ENCODE measurements around the gene ELMOD1.

ELMOD1 gene

DNA sequence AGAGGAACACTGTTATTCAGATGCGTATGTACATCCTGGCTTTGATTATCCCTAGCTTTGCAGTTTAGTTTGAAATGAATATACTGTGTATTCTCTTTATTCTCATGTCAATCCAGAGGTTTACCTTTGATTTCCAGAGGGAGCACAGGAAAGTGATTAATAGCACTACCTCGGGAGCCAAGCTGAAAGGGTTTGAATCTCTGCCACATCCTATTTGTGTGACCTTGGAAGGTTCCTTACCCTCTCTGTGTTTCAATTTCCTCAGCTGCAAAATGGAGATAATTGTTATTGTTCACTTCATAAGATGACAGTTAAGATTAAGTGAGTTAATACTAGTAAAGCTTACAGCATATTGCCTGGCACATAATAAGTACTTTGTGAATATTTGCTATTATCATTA lies 17.9 kb downstream of the ELMOD1 start:
- no peaks in the 10 kb centered on the region for H3K36me3 ChIP-seq (ENCODE audit: control insufficient read depth, insufficient read depth, low read length)
- H3K9ac ChIP-seq (ENCODE audit: low read length) = no peak overlapping the region
- H3K4me3 ChIP-seq (ENCODE audit: low read depth, low read length) = no peak overlapping the region
- H3K27ac ChIP-seq (ENCODE audit: low read depth, low read length) = no peak overlapping the region
- H3K4me1 ChIP-seq (ENCODE audit: control insufficient read depth, insufficient read depth, low read length) = peaks cover 16% of the 10 kb centered on the region
- no peaks in the 10 kb centered on the region for H3K27me3 ChIP-seq (ENCODE audit: control insufficient read depth, insufficient read depth, low read length)
- no peaks in the 10 kb centered on the region for H3K9me3 ChIP-seq (ENCODE audit: control insufficient read depth, insufficient read depth, low read depth, low read length)

DNA sequence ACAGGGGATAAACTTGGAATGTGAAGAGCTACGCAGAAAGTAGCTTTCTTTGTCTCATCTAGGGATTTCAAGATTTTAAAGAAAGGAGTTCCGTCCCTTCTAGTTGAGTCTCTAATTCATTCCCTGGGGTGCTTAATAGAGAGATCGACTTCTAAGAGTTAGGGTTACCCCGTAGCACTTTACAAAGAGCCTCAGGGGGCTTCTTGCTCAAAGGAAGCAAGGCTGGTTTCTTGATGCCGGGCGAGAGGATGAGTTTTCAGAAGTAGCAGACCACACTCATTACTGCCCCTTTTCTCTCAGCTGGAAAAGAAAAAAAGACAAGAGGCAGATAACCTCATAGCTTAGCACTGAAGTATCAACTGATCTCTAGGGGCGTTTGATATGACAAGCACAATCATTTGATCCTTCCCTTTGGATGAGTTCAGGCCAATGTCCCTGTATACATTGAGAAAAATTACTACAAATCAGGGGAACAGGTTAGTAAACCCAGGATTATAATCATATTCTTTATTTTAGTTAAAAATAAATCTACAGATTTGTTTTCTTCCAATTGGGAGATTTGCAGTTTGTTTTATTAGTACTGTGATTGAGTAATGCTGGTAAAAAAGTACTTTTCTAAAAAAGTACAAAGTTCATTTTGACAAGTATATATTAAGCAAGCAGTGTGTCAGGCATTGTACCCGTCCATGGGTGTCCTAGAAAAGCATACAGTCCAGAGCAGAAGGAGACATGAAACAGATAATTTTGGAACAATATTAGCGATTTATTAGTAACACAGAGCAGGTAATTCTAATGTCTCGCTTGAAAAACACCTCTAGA lies 18.7 kb downstream of the ELMOD1 start:
- H3K27ac ChIP-seq (ENCODE audit: low read depth, low read length) = no peak overlapping the region
- H3K9me3 ChIP-seq (ENCODE audit: control insufficient read depth, insufficient read depth, low read depth, low read length) = no peaks in the 10 kb centered on the region
- H3K4me1 ChIP-seq (ENCODE audit: control insufficient read depth, insufficient read depth, low read length) = peaks cover 16% of the 10 kb centered on the region
- no peaks in the 10 kb centered on the region for H3K36me3 ChIP-seq (ENCODE audit: control insufficient read depth, insufficient read depth, low read length)
- H3K27me3 ChIP-seq (ENCODE audit: control insufficient read depth, insufficient read depth, low read length) = no peaks in the 10 kb centered on the region
- no peak overlapping the region for H3K9ac ChIP-seq (ENCODE audit: low read length)
- no peak overlapping the region for H3K4me3 ChIP-seq (ENCODE audit: low read depth, low read length)

DNA sequence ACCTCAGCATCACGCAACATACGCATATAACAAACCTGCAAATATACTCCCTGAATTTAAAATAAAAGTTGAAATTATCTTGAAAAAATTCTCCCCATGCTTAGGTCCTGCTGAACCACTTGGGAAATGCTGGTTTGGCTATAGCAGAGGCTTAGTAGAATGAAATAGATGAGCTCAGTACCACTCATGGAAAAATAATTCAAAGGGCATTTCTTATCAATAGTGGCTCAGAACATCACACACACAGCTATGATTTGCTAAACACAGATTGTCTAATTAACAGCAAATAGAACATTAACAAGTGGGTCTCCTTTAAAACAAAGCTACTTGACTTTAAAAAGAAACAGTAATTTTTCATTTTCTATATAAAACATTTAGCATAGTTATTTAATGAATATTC lies 21.5 kb downstream of the ELMOD1 start:
- Histone ChIP-seq H3K27me3 (ENCODE audit: control insufficient read depth, insufficient read depth, low read length) (no peaks in the 10 kb centered on the region), H3K27ac (ENCODE audit: low read depth, low read length) (no peak overlapping the region), H3K36me3 (ENCODE audit: control insufficient read depth, insufficient read depth, low read length) (no peaks in the 10 kb centered on the region), H3K4me3 (ENCODE audit: low read depth, low read length) (no peak overlapping the region), H3K9me3 (ENCODE audit: control insufficient read depth, insufficient read depth, low read depth, low read length) (no peaks in the 10 kb centered on the region), H3K9ac (ENCODE audit: low read length) (no peak overlapping the region), H3K4me1 (ENCODE audit: control insufficient read depth, insufficient read depth, low read length) (peaks cover 16% of the 10 kb centered on the region)

DNA sequence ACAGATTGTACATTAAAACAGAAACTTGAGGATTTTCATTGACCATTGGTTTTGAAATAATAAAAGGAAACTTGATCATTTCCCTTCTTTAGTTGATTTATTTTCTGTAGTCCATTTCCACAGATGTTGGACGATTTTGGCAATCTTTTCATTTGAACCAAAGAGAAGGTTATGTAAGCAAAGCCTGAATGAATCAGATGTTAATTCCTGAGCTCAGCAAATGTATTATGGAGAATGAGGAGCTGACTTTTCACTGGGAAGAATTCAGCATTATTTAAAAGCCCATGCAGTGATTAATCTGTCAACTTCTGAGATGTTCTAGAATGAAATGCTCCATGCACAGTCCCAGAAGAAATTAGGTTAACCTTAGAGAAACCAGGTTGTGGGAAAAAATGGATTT lies 29.0 kb downstream of the ELMOD1 start:
- Histone ChIP-seq H3K9me3 (ENCODE audit: control insufficient read depth, insufficient read depth, low read depth, low read length) (no peaks in the 10 kb centered on the region), H3K4me1 (ENCODE audit: control insufficient read depth, insufficient read depth, low read length) (peaks cover 3% of the 10 kb centered on the region; the same call in 1 of the 2 replicates), H3K36me3 (ENCODE audit: control insufficient read depth, insufficient read depth, low read length) (no peaks in the 10 kb centered on the region), H3K27me3 (ENCODE audit: control insufficient read depth, insufficient read depth, low read length) (no peaks in the 10 kb centered on the region), H3K9ac (ENCODE audit: low read length) (no peak overlapping the region), H3K27ac (ENCODE audit: low read depth, low read length) (no peak overlapping the region), H3K4me3 (ENCODE audit: low read depth, low read length) (no peak overlapping the region)

DNA sequence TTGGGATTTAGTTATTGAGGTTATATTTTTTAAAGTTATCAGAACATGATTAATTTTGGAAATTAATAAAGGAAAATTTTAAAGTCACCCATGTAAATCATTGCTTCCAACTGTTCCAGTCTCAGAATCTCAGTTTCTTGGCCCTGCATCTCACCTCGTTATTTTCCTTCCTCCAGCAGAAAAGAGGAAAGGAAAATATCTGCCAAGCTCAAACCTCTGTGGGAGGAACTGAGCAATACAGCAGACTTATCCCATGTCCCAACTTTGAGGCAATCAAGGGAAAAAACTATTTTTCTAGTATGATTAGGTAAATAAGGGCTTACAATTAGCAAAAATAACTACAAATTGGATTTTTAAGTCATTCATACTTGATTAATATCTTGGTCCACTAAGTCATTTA lies 30.1 kb downstream of the ELMOD1 start:
- H3K36me3 ChIP-seq (ENCODE audit: control insufficient read depth, insufficient read depth, low read length) = no peaks in the 10 kb centered on the region
- H3K4me1 ChIP-seq (ENCODE audit: control insufficient read depth, insufficient read depth, low read length) = peaks cover 14% of the 10 kb centered on the region
- no peak overlapping the region for H3K4me3 ChIP-seq (ENCODE audit: low read depth, low read length)
- no peak overlapping the region for H3K27ac ChIP-seq (ENCODE audit: low read depth, low read length)
- no peaks in the 10 kb centered on the region for H3K9me3 ChIP-seq (ENCODE audit: control insufficient read depth, insufficient read depth, low read depth, low read length)
- no peak overlapping the region for H3K9ac ChIP-seq (ENCODE audit: low read length)
- H3K27me3 ChIP-seq (ENCODE audit: control insufficient read depth, insufficient read depth, low read length) = no peaks in the 10 kb centered on the region

DNA sequence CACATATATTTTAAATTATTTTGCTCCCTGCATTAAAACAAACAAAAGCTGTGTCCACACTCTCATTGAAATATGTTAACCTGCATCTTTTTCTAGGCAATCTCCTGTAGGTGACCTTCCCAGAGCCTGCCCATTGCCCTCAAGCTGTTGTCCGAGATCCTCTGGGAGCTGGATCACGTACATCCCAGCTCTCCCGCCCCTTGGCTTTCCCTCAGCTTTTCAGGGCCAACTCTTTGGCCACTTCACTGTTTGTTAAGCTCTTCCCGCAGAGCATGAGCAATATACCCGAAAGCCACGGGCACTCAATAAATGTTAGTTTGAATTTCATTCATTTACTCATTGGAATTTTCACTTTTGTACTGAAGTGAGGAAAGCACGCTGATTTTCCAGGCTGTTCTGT lies 32.2 kb downstream of the ELMOD1 start:
- Histone ChIP-seq H3K9me3 (ENCODE audit: control insufficient read depth, insufficient read depth, low read depth, low read length) (no peaks in the 10 kb centered on the region), H3K4me3 (ENCODE audit: low read depth, low read length) (no peak overlapping the region), H3K27ac (ENCODE audit: low read depth, low read length) (no peak overlapping the region), H3K36me3 (ENCODE audit: control insufficient read depth, insufficient read depth, low read length) (no peaks in the 10 kb centered on the region), H3K4me1 (ENCODE audit: control insufficient read depth, insufficient read depth, low read length) (peaks cover 17% of the 10 kb centered on the region), H3K27me3 (ENCODE audit: control insufficient read depth, insufficient read depth, low read length) (no peaks in the 10 kb centered on the region), H3K9ac (ENCODE audit: low read length) (no peak overlapping the region)

DNA sequence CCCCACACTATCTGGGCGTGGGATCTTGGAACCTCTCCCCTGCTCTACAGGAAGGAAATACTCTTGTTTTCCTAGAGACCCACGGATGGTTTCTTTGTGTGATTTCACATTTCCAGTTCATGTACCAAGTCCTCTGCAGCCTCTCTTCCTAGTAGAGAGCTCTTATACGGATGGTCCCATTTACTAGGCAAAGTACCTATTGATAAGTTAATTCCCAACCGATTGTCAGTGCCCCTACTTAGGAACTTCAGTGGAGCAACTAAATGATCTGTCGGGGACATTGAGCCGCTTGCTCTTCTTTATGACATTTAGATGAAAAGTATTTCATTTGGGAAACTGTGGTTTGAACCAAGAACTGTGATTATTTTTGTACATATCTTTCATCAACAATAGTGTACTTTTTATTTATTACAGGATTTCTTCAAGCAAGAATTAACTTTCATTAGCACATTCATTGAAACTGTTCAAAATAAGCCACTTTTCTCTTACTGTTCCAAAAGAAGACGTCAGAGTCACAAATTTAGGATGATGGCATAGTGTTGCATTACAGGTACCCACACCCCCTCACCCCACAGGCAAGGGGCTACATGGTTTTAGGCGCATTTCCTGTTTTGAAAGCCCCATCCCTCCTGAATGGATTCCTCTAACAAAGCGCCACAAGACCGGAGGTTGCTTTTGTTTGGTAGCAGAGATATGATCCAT lies 34.2 kb downstream of the ELMOD1 start:
- Histone ChIP-seq H3K4me1 (ENCODE audit: control insufficient read depth, insufficient read depth, low read length) (peaks cover 17% of the 10 kb centered on the region), H3K9me3 (ENCODE audit: control insufficient read depth, insufficient read depth, low read depth, low read length) (no peaks in the 10 kb centered on the region), H3K9ac (ENCODE audit: low read length) (no peak overlapping the region), H3K27me3 (ENCODE audit: control insufficient read depth, insufficient read depth, low read length) (no peaks in the 10 kb centered on the region), H3K36me3 (ENCODE audit: control insufficient read depth, insufficient read depth, low read length) (no peaks in the 10 kb centered on the region), H3K4me3 (ENCODE audit: low read depth, low read length) (no peak overlapping the region), H3K27ac (ENCODE audit: low read depth, low read length) (no peak overlapping the region)

DNA sequence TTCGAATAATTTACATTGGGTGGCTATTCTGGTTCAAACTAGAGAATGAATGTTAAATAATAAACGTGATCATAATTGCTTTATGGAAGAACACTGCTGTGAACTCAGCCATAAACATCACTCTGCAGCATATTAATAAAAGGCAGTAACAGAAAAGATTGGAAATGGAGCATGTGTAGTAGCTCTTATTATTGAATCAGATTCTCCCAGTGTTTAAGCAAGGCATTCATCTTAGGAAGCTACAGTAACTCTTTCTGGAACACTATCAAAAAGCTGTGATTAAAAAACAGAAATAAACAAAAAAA lies 34.7 kb downstream of the ELMOD1 start:
- H3K27me3 ChIP-seq (ENCODE audit: control insufficient read depth, insufficient read depth, low read length) = no peaks in the 10 kb centered on the region
- no peak overlapping the region for H3K4me3 ChIP-seq (ENCODE audit: low read depth, low read length)
- H3K4me1 ChIP-seq (ENCODE audit: control insufficient read depth, insufficient read depth, low read length) = peaks cover 17% of the 10 kb centered on the region

DNA sequence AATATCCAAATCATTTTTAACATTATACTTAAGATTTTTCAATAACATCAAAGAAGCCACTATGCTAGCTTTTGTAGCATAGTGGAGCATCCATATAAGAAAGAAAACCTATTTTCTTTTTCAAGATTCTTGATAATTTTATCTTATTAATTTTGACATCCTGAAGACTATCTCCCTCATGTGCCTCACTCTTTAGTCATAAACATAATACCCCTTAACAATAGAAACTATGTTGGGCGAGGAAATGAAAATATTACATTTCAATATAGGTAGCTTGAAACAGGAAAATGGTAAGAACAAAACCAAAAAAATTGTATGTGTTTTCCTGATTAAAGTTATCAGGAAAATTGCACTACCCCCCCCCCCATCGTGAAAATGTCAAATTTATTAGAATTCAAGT lies 40.1 kb downstream of the ELMOD1 start:
- Histone ChIP-seq H3K9me3 (ENCODE audit: control insufficient read depth, insufficient read depth, low read depth, low read length) (no peaks in the 10 kb centered on the region), H3K9ac (ENCODE audit: low read length) (no peak overlapping the region), H3K27ac (ENCODE audit: low read depth, low read length) (no peak overlapping the region), H3K27me3 (ENCODE audit: control insufficient read depth, insufficient read depth, low read length) (no peaks in the 10 kb centered on the region), H3K4me1 (ENCODE audit: control insufficient read depth, insufficient read depth, low read length) (peaks cover 6% of the 10 kb centered on the region; the same call in 1 of the 2 replicates), H3K4me3 (ENCODE audit: low read depth, low read length) (no peak overlapping the region), H3K36me3 (ENCODE audit: control insufficient read depth, insufficient read depth, low read length) (no peaks in the 10 kb centered on the region)

More for the DNA sequence above, 34.7 kb downstream of the ELMOD1 start:
- no peak overlapping the region for H3K27ac ChIP-seq (ENCODE audit: low read depth, low read length)
- no peaks in the 10 kb centered on the region for H3K36me3 ChIP-seq (ENCODE audit: control insufficient read depth, insufficient read depth, low read length)
- no peaks in the 10 kb centered on the region for H3K9me3 ChIP-seq (ENCODE audit: control insufficient read depth, insufficient read depth, low read depth, low read length)
- H3K9ac ChIP-seq (ENCODE audit: low read length) = no peak overlapping the region

DNA sequence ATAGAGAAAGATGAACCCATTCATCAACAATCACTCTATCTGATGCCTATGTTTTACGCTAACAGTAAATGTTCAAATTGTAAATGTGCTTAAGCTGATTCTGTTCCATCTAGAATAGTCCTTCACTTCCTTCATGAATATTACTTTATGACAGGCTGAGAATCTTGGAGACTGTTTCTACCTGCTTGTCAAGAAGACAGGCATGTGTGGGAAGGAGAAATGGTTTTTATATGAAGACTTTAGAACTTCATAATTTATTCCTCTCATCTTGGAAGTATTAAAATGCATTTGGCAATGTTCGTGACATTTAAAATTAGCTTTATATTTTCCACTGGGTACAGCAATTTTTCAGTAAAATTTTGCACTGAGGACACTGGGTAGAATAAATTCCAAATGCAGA lies 41.0 kb downstream of the ELMOD1 start:
- no peak overlapping the region for H3K27ac ChIP-seq (ENCODE audit: low read depth, low read length)
- no peaks in the 10 kb centered on the region for H3K9me3 ChIP-seq (ENCODE audit: control insufficient read depth, insufficient read depth, low read depth, low read length)
- no peaks in the 10 kb centered on the region for H3K36me3 ChIP-seq (ENCODE audit: control insufficient read depth, insufficient read depth, low read length)
- H3K9ac ChIP-seq (ENCODE audit: low read length) = no peak overlapping the region
- peaks cover 2% of the 10 kb centered on the region; the same call in 1 of the 2 replicates for H3K4me1 ChIP-seq (ENCODE audit: control insufficient read depth, insufficient read depth, low read length)
- H3K4me3 ChIP-seq (ENCODE audit: low read depth, low read length) = no peak overlapping the region
- no peaks in the 10 kb centered on the region for H3K27me3 ChIP-seq (ENCODE audit: control insufficient read depth, insufficient read depth, low read length)

DNA sequence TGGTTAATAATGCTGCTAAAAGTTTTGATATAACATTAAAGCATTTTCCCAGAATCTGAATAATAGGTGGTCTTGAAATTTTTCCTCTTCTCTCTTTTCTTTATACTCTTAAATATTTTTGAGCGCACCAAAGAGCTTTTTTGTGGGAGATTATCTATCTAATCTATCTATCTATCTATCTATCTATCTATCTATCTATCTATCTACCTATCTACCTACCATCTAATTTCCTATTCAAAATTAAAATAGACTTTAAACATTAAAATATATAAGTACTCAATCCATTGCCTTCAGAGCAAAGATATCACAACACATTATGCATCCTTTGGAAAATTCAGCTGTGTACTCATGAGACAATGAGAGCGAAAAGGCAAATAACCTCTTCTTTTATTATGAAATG lies 55.8 kb downstream of the ELMOD1 start:
- no peaks in the 10 kb centered on the region for H3K9me3 ChIP-seq (ENCODE audit: control insufficient read depth, insufficient read depth, low read depth, low read length)
- no peaks in the 10 kb centered on the region for H3K27me3 ChIP-seq (ENCODE audit: control insufficient read depth, insufficient read depth, low read length)
- H3K4me3 ChIP-seq (ENCODE audit: low read depth, low read length) = no peak overlapping the region
- no peak overlapping the region for H3K27ac ChIP-seq (ENCODE audit: low read depth, low read length)
- no peaks in the 10 kb centered on the region for H3K36me3 ChIP-seq (ENCODE audit: control insufficient read depth, insufficient read depth, low read length)
- H3K4me1 ChIP-seq (ENCODE audit: control insufficient read depth, insufficient read depth, low read length) = peaks cover 15% of the 10 kb centered on the region; the same call in 1 of the 2 replicates
- H3K9ac ChIP-seq (ENCODE audit: low read length) = no peak overlapping the region
